H9 (cell line): ENCODE measurements around the gene GRIN2A. TPM values are rescaled to one million over a fixed set of nuclear protein-coding genes. Genes with fewer than 3 reads are reported as not detected.

Source experiments
- DNase-seq: peaks from one replicate; pipeline ENCODE4 v3.0.0-alpha.2; 2017
- H2AFZ ChIP-seq: one replicate; pipeline ENCODE4 v1.6.1; 2013; ENCODE audit warnings: mild to moderate bottlenecking, low read length, control low read depth, moderate library complexity
- H2AK5ac ChIP-seq: 2 replicates; pipeline ENCODE4 v1.6.1; 2013; ENCODE audit warnings: low read length, control low read depth, mixed read lengths; ENCODE audit not compliant: insufficient read length
- H2BK120ac ChIP-seq: one replicate; pipeline ENCODE4 v1.6.1; 2013; ENCODE audit warnings: low read depth, mild to moderate bottlenecking, low read length, control low read depth, inconsistent platforms; ENCODE audit not compliant: poor library complexity, severe bottlenecking
- H2BK12ac ChIP-seq: 2 replicates; pipeline ENCODE4 v1.6.1; 2013; ENCODE audit warnings: low read length, control low read depth, mixed read lengths, low read depth; ENCODE audit not compliant: insufficient read length
- H2BK15ac ChIP-seq: 2 replicates; pipeline ENCODE4 v1.6.1; 2013; ENCODE audit warnings: low read depth, low read length, control low read depth
- H2BK20ac ChIP-seq: one replicate; pipeline ENCODE4 v1.6.1; 2013; ENCODE audit warnings: low read depth, mild to moderate bottlenecking, low read length, control low read depth, inconsistent platforms; ENCODE audit not compliant: poor library complexity, severe bottlenecking
- H2BK5ac ChIP-seq: 2 replicates; pipeline ENCODE4 v1.6.1; 2013; ENCODE audit warnings: low read length, control low read depth, mixed read lengths; ENCODE audit not compliant: insufficient read length
- H3K14ac ChIP-seq: 2 replicates; pipeline ENCODE4 v1.6.1; 2013; ENCODE audit warnings: low read length, control low read depth; ENCODE audit not compliant: insufficient read depth
- H3K18ac ChIP-seq: 2 replicates; pipeline ENCODE4 v1.6.1; 2013; ENCODE audit warnings: low read depth, mild to moderate bottlenecking, mixed read lengths, low read length, control low read depth; ENCODE audit not compliant: insufficient read length
- H3K23ac ChIP-seq: 2 replicates; pipeline ENCODE4 v1.6.1; 2013; ENCODE audit warnings: low read length, control low read depth, mixed read lengths, low read depth; ENCODE audit not compliant: insufficient read length
- H3K23me2 ChIP-seq: 2 replicates; pipeline ENCODE4 v1.6.1; 2013; ENCODE audit warnings: low read depth, mild to moderate bottlenecking, mixed read lengths, low read length, control low read depth; ENCODE audit not compliant: insufficient read length, poor library complexity, severe bottlenecking
- H3K27ac ChIP-seq: 2 replicates; pipeline ENCODE4 v1.5.1; 2013; ENCODE audit warnings: low read length, control low read depth, mixed read lengths, low read depth; ENCODE audit not compliant: insufficient read length
- H3K27me3 ChIP-seq: 2 replicates; pipeline ENCODE4 v1.6.1; 2013; ENCODE audit warnings: low read length, control low read depth, inconsistent platforms; ENCODE audit not compliant: insufficient read depth
- H3K4ac ChIP-seq: 2 replicates; pipeline ENCODE4 v1.6.1; 2013; ENCODE audit warnings: low read depth, mild to moderate bottlenecking, control low read depth, inconsistent platforms, low read length, moderate library complexity
- H3K4me1 ChIP-seq: 2 replicates; pipeline ENCODE4 v1.6.1; 2013; ENCODE audit warnings: low read length, control low read depth, inconsistent platforms; ENCODE audit not compliant: insufficient read depth
- H3K4me2 ChIP-seq: 2 replicates; pipeline ENCODE4 v1.6.1; 2013; ENCODE audit warnings: low read length, control low read depth, mixed read lengths; ENCODE audit not compliant: insufficient read length, insufficient read depth
- H3K56ac ChIP-seq: 2 replicates; pipeline ENCODE4 v1.6.1; 2013; ENCODE audit warnings: low read depth, mild to moderate bottlenecking, mixed read lengths, low read length, control low read depth; ENCODE audit not compliant: insufficient read length
- H3K79me1 ChIP-seq: 2 replicates; pipeline ENCODE4 v1.6.1; 2013; ENCODE audit warnings: low read depth, mild to moderate bottlenecking, moderate library complexity, low read length, control low read depth, inconsistent platforms; ENCODE audit not compliant: insufficient read depth, poor library complexity, severe bottlenecking
- H3K79me2 ChIP-seq: 2 replicates; pipeline ENCODE4 v1.6.1; 2013; ENCODE audit warnings: low read length, control low read depth, inconsistent platforms; ENCODE audit not compliant: insufficient read depth
- H3K9ac ChIP-seq: 2 replicates; pipeline ENCODE4 v1.6.1; 2013; ENCODE audit warnings: low read length, control low read depth, mixed read lengths; ENCODE audit not compliant: insufficient read length; ENCODE audit errors: extremely low read depth
- H3K9me3 ChIP-seq: one replicate; pipeline ENCODE4 v1.6.1; 2013; ENCODE audit warnings: low read depth, low read length, inconsistent platforms; ENCODE audit not compliant: control insufficient read depth
- H3T11ph ChIP-seq: one replicate; pipeline ENCODE4 v1.6.1; 2013; ENCODE audit warnings: mild to moderate bottlenecking, low read length, control low read depth, inconsistent platforms
- H4K20me1 ChIP-seq: one replicate; pipeline ENCODE4 v1.6.1; 2013; ENCODE audit not compliant: control insufficient read depth, insufficient read length, insufficient read depth
- H4K5ac ChIP-seq: 2 replicates; pipeline ENCODE4 v1.6.1; 2013; ENCODE audit warnings: low read depth, mild to moderate bottlenecking, mixed read lengths, low read length, control low read depth; ENCODE audit not compliant: insufficient read length
- H4K8ac ChIP-seq: replicated peaks from 2 replicates; pipeline ENCODE4 v1.6.1; 2013; ENCODE audit warnings: low read length, control low read depth, mixed read lengths, low read depth; ENCODE audit not compliant: insufficient read length
- H4K91ac ChIP-seq: 2 replicates; pipeline ENCODE4 v1.6.1; 2013; ENCODE audit warnings: low read depth, mild to moderate bottlenecking, moderate library complexity, mixed read lengths, low read length, control low read depth; ENCODE audit not compliant: insufficient read length
- H3K27ac Mint-ChIP-seq, 3 experiments: 2 replicates in 2 of 3; 3 replicates in 1 of 3; pipeline ENCODE4 v1.8.0; 2020 to 2021; ENCODE audit warnings: mixed read lengths in 3 of 3, mild to moderate bottlenecking in 1 of 3, moderate library complexity in 1 of 3
- H3K27me3 Mint-ChIP-seq: 2 replicates; pipeline ENCODE4 v1.8.0; 2021; ENCODE audit warnings: low read depth, mild to moderate bottlenecking, moderate library complexity, mixed read lengths
- H3K36me3 Mint-ChIP-seq, 3 experiments: 2 replicates in 2 of 3; 3 replicates in 1 of 3; pipeline ENCODE4 v1.8.0; 2020 to 2021; ENCODE audit warnings: low read depth in 3 of 3, mixed read lengths in 3 of 3; ENCODE audit not compliant: insufficient read depth in 1 of 3
- H3K4me1 Mint-ChIP-seq, 2 experiments: 2 replicates each; pipeline ENCODE4 v1.8.0; 2020; ENCODE audit warnings: mixed read lengths in 2 of 2
- H3K4me3 Mint-ChIP-seq, 2 experiments: 2 replicates in 1 of 2; 3 replicates in 1 of 2; pipeline ENCODE4 v1.8.0; 2020 to 2021; ENCODE audit warnings: mild to moderate bottlenecking in 2 of 2, mixed read lengths in 2 of 2, moderate library complexity in 1 of 2
- H3K9me3 Mint-ChIP-seq, 2 experiments: 2 replicates in 1 of 2; 3 replicates in 1 of 2; pipeline ENCODE4 v1.8.0; 2020; ENCODE audit warnings: mild to moderate bottlenecking in 2 of 2, mixed read lengths in 2 of 2, moderate library complexity in 1 of 2
- WGBS: extraction: QIAGEN DNeasy Blood & Tissue Kit; methylation state at CpG from one replicate; pipeline ENCODE4 v1.1.7; 2013; ENCODE audit warnings: missing lambda C conversion rate, low lambda C conversion rate, mixed read lengths; ENCODE audit not compliant: insufficient read length; ENCODE audit errors: extremely low coverage; 5-methylcytosine and 5-hydroxymethylcytosine counted together
- total RNA-seq: library from RNA; stranded (reverse); gene quantifications from 2 replicates; pipeline ENCODE4 v1.2.1, GENCODE V29; 2021
- TF ChIP-seq, protein P1 (sequence below): fragments of 200-600 bp; sonication (generic); conservative IDR thresholded peaks from 3 replicates; pipeline ENCODE4 v1.8.0; 2021; ENCODE audit warnings: antibody characterized with exemption, mild to moderate bottlenecking

GRIN2A gene
- total RNA-seq, 1 experiment from 2014 or later = 1.5 TPM

DNA sequence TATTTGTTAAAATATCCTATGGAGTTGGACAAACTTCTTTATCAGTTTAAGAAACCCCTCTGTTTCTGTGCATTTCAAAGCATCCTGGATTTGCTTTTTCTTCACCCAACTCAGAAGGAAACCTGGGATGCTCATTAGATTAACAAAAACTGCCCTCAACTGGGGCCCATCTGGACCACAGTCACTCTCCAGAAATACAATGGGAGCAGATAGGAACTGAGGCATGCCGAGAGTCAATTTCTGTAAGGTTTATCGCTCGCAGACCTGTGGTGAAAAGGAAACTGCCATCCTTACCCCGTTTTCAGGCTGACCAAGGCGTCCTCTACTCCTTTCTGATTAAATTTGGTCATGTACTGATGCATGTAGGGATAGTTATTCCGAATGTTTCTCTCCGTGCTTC is 360.3 kb downstream of the GRIN2A start:
- peak overlapping the region; percentile 38 for H3K4me2 ChIP-seq
- H2AK5ac ChIP-seq = no peak overlapping the region
- H4K91ac ChIP-seq = no peak overlapping the region
- H2AFZ ChIP-seq = no peak overlapping the region
- H2BK12ac ChIP-seq = no peak overlapping the region
- no peaks in the 10 kb centered on the region for H3K79me2 ChIP-seq
- H3K27me3 ChIP-seq = no peaks in the 10 kb centered on the region; the same call in 1 of the 2 replicates
- H2BK5ac ChIP-seq = no peak overlapping the region
- H3K23me2 ChIP-seq = no peaks in the 10 kb centered on the region
- H3K56ac ChIP-seq = no peak overlapping the region
- Mint-ChIP-seq H3K27ac (peak overlapping the region; percentile 38 to 89 (median 61)), H3K9me3 (no peaks in the 10 kb centered on the region), H3K27me3 (peaks cover 12% of the 10 kb centered on the region), H3K36me3 (no peaks in the 10 kb centered on the region; a peak in 1 of 7 replicates), H3K4me3 (peak overlapping the region; percentile 33 to 61), H3K4me1 (peaks cover 83 to 90% of the 10 kb centered on the region in 2 experiments)
- no peak overlapping the region for H3K9ac ChIP-seq
- no peak overlapping the region for H2BK120ac ChIP-seq
- H4K20me1 ChIP-seq = no peaks in the 10 kb centered on the region
- no peak overlapping the region for H2BK15ac ChIP-seq
- H3K27ac ChIP-seq = peak overlapping the region; percentile 3
- TF ChIP-seq, protein P1, sequence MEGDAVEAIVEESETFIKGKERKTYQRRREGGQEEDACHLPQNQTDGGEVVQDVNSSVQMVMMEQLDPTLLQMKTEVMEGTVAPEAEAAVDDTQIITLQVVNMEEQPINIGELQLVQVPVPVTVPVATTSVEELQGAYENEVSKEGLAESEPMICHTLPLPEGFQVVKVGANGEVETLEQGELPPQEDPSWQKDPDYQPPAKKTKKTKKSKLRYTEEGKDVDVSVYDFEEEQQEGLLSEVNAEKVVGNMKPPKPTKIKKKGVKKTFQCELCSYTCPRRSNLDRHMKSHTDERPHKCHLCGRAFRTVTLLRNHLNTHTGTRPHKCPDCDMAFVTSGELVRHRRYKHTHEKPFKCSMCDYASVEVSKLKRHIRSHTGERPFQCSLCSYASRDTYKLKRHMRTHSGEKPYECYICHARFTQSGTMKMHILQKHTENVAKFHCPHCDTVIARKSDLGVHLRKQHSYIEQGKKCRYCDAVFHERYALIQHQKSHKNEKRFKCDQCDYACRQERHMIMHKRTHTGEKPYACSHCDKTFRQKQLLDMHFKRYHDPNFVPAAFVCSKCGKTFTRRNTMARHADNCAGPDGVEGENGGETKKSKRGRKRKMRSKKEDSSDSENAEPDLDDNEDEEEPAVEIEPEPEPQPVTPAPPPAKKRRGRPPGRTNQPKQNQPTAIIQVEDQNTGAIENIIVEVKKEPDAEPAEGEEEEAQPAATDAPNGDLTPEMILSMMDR = no peak
- no peak overlapping the region for H3K23ac ChIP-seq
- H4K8ac ChIP-seq = no peak overlapping the region
- H3K79me1 ChIP-seq = no peaks in the 10 kb centered on the region
- DNase-seq = no peak
- H3K4ac ChIP-seq = no peak overlapping the region
- WGBS = no CpG with 5 or more reads among the region's 7 CpGs
- no peak overlapping the region for H3K18ac ChIP-seq
- no peak overlapping the region for H3K14ac ChIP-seq
- no peak overlapping the region for H3T11ph ChIP-seq
- H2BK20ac ChIP-seq = no peak overlapping the region
- H3K4me1 ChIP-seq = peaks cover 16% of the 10 kb centered on the region; the same call in 1 of the 2 replicates
- H4K5ac ChIP-seq = no peak overlapping the region
- no peaks in the 10 kb centered on the region for H3K9me3 ChIP-seq
